Endothelial cell of umbilical vein (primary cell): ENCODE measurements around the gene FEN1. TPM values are rescaled to one million over a fixed set of nuclear protein-coding genes. Genes with fewer than 3 reads are reported as not detected.

Source experiments
- BruUV-seq: library from RNA; stranded (reverse); fragments of 400-500 nt; replicated peaks from 2 replicates; lab custom pipeline; 2021; lab: Mats Ljungman, UMichigan
- CTCF ChIA-PET: fragments of 300-600, 350-600 bp; sonication (Branson Sonifier 250); formaldehyde crosslinking; loops from one replicate; lab custom pipeline; 2021; ENCODE audit warnings: antibody characterized with exemption, inconsistent platforms; lab: Charles Lee
- POLR2A ChIA-PET: fragments of 300-600, 350-600 bp; sonication (Branson Sonifier 250); formaldehyde crosslinking; loops from one replicate; lab custom pipeline; 2021; ENCODE audit warnings: antibody characterized with exemption, inconsistent platforms; lab: Charles Lee
- DNase-seq: peaks from one replicate; pipeline ENCODE4 v3.0.0-alpha.2; 2011; ENCODE audit warnings: low read depth, low spot score
- FAIRE-seq: peaks from 2 replicates; lab custom pipeline; 2011; peaks lifted over from hg19 to GRCh38; lab: Jason Lieb, UNC
- H2AFZ ChIP-seq: 2 replicates; pipeline ENCODE4 v1.6.0; 2012; ENCODE audit warnings: low read depth, low read length, control low read depth, inconsistent platforms
- H3K27ac ChIP-seq: 2 replicates; pipeline ENCODE4 v1.5.1; 2011; ENCODE audit warnings: low read depth, mild to moderate bottlenecking, control low read depth, low read length, moderate library complexity; ENCODE audit not compliant: insufficient read depth
- H3K27me3 ChIP-seq, 2 experiments: 2 replicates each; pipeline versions ENCODE4 v1.6.0 to v1.6.1; 2011; ENCODE audit warnings: low read length in 2 of 2, mixed read lengths in 1 of 2; ENCODE audit not compliant: control insufficient read depth in 2 of 2, insufficient read depth in 2 of 2
- H3K36me3 ChIP-seq, 2 experiments: 2 replicates in 1 of 2; 3 replicates in 1 of 2; pipeline ENCODE4 v1.5.1; 2011; ENCODE audit warnings: low read length in 2 of 2, mild to moderate bottlenecking in 1 of 2, moderate library complexity in 1 of 2; ENCODE audit not compliant: control insufficient read depth in 2 of 2, insufficient read depth in 2 of 2; ENCODE audit errors: extremely low read depth in 1 of 2
- H3K4me1 ChIP-seq: 3 replicates; pipeline ENCODE4 v1.5.1; 2011; ENCODE audit warnings: mild to moderate bottlenecking, low read length; ENCODE audit not compliant: control insufficient read depth, insufficient read depth; ENCODE audit errors: extremely low read depth
- H3K4me2 ChIP-seq: 2 replicates; pipeline ENCODE4 v1.6.1; 2011; ENCODE audit warnings: low read length, control low read depth, mixed read lengths; ENCODE audit not compliant: insufficient read depth
- H3K4me3 ChIP-seq, 3 experiments: fragments of 200-600 bp in 1 of 3; sonication (generic), shearing (Covaris generic) in 1 of 3; replicated peaks in 1 of 3; 2 replicates each; pipeline ENCODE4 v1.5.1; 2011 to 2016; ENCODE audit warnings: control low read depth in 3 of 3, low read length in 3 of 3, mild to moderate bottlenecking in 2 of 3, inconsistent platforms in 1 of 3, low read depth in 1 of 3, moderate library complexity in 1 of 3; ENCODE audit not compliant: insufficient read depth in 1 of 3
- H3K79me2 ChIP-seq: 2 replicates; pipeline ENCODE4 v1.6.0; 2012; ENCODE audit warnings: low read length, inconsistent platforms; ENCODE audit not compliant: control insufficient read depth, insufficient read depth
- H3K9ac ChIP-seq: replicated peaks from 2 replicates; pipeline ENCODE3; 2011; ENCODE audit warnings: low read length, control low read depth; ENCODE audit not compliant: insufficient read depth; ENCODE audit errors: extremely low read depth
- H3K9me1 ChIP-seq: replicated peaks from 3 replicates; pipeline ENCODE4 v1.6.0; 2011; ENCODE audit warnings: mild to moderate bottlenecking, low read length; ENCODE audit not compliant: control insufficient read depth, insufficient read depth; ENCODE audit errors: extremely low read depth
- H3K9me3 ChIP-seq: replicated peaks from 2 replicates; pipeline ENCODE4 v1.5.1; 2012; ENCODE audit warnings: low read length, inconsistent platforms; ENCODE audit not compliant: control insufficient read depth, insufficient read depth
- H4K20me1 ChIP-seq: replicated peaks from 2 replicates; pipeline ENCODE3; 2011; ENCODE audit warnings: mild to moderate bottlenecking, low read length; ENCODE audit not compliant: control insufficient read depth, insufficient read depth; ENCODE audit errors: extremely low read depth
- EZH2 ChIP-seq: IDR thresholded peaks from 2 replicates; pipeline ENCODE4 v1.6.1; 2012; ENCODE audit warnings: borderline replicate concordance, low read depth, mild to moderate bottlenecking, moderate library complexity, low read length, inconsistent platforms; ENCODE audit not compliant: severe bottlenecking
- FOS ChIP-seq: IDR thresholded peaks from 2 replicates; pipeline ENCODE4 v1.6.1; 2011; ENCODE audit warnings: mild to moderate bottlenecking, low read length, moderate library complexity, borderline replicate concordance; ENCODE audit not compliant: insufficient read depth
- GATA2 ChIP-seq: IDR thresholded peaks from 2 replicates; pipeline ENCODE4 v1.7.0; 2011; ENCODE audit warnings: low read depth, mild to moderate bottlenecking, moderate library complexity, mixed read lengths, low read length; ENCODE audit not compliant: insufficient read length, insufficient read depth
- JUN ChIP-seq: IDR thresholded peaks from 2 replicates; pipeline ENCODE4 v1.6.1; 2011; ENCODE audit warnings: borderline replicate concordance, low read depth; ENCODE audit not compliant: insufficient read length, insufficient read depth
- MYC ChIP-seq: IDR thresholded peaks from one replicate; pipeline ENCODE4 v1.6.1; 2011; ENCODE audit warnings: mild to moderate bottlenecking, low read depth, low read length
- POLR2A ChIP-seq: IDR thresholded peaks from 2 replicates; pipeline ENCODE4 v1.6.1; 2012; ENCODE audit warnings: low read depth, mild to moderate bottlenecking, control low read depth, low read length
- POLR2AphosphoS5 ChIP-seq: IDR thresholded peaks from 2 replicates; pipeline ENCODE4 v1.6.1; 2012; ENCODE audit warnings: low read depth, mild to moderate bottlenecking, control low read depth, low read length, moderate library complexity; ENCODE audit not compliant: insufficient read depth
- dilution Hi-C: fragments of 300-500 bp; cut with MboI; formaldehyde crosslinking; loops from one replicate; pipeline ENCODE4 v1.15.0; 2019; ENCODE audit warnings: low sequenced_read_pairs; ENCODE audit not compliant: extremely low pct_ligation_motif_present
- intact Hi-C: fragments of 100-400 bp; cut with micrococcal nuclease; formaldehyde crosslinking; loops from one replicate; pipeline ENCODE4 v1.10.0; 2022
- polyA plus RNA-seq, 4 experiments: library from polyadenylated mRNA; depleted of rRNA in 3 of 4; stranded (reverse) in 3 of 4; unstranded in 1 of 4; fragments of >200 nt; gene quantifications; 2 replicates each; pipeline versions ENCODE4 v1.2.1 to v1.2.3, GENCODE V29; 2011 to 2012; ENCODE audit warnings: missing spikeins in 1 of 4
- total RNA-seq: library from RNA; stranded (reverse); gene quantifications from 2 replicates; pipeline ENCODE4 v1.2.3, GENCODE V29; 2021
- TF ChIP-seq, protein P1 (sequence below): IDR thresholded peaks from 2 replicates; pipeline ENCODE4 v1.6.1; 2011; ENCODE audit not compliant: insufficient read depth, insufficient read length
- TF ChIP-seq, protein P2 (sequence below), 2 donors: IDR thresholded peaks; 1 replicate in 1 of 2; 2 replicates in 1 of 2; pipeline ENCODE4 v1.5.1; 2011; ENCODE audit warnings: low read length in 2 of 2, mild to moderate bottlenecking in 2 of 2, moderate library complexity in 2 of 2, control low read depth in 1 of 2, inconsistent platforms in 1 of 2, low read depth in 1 of 2; ENCODE audit not compliant: insufficient read depth in 1 of 2; ENCODE audit errors: extremely low read depth in 1 of 2

The FEN1 gene
- total and polyA plus RNA-seq, 2 donors (not counting 3 experiments of a cell fraction or from before 2014, with no cell fraction given): 29.3 to 60.5 TPM

DNA sequence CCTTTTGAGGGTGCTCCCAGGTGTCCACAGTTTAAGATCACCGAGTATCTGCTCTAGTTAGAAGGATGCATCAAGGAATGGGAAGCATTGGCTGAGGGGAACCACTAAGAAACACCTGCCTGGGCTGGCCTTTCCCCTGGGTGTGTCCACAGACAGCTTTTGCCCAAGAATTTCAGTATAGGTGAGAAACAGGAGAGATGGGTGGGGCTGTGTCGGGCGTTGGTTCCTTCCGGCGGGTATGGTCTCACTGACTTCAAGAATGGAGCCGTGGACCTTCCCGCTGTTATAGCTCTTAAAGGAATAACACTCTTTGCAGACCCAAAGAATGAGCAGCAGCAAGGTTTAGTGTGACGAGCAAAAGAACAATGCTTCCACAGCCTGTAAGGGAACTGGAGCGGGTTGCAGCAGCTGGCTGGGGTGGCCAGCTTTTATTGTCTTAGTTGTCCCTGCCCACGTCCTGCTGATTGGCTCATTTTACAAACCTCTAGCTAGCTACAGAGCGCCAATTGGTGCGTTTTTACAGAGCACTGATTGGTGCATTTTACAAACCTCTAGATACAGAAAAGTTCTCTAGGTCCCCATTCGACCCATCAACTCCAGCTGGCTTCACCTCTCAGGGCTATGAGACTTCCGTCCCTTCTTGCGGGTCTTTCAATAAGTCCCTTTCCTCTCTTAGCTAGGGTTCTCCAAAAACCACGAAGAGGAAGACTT lies 21.7 kb downstream of the FEN1 start:
- FAIRE-seq (no peak), DNase-seq (no peak)
- H3K36me3 ChIP-seq: peaks cover 16 to 21% of the 10 kb centered on the region in 2 experiments
- H3K79me2 ChIP-seq: peaks cover 24% of the 10 kb centered on the region
- H2AFZ ChIP-seq: peak overlapping the region; percentile 58
- TF ChIP-seq EZH2 (no peak), GATA2 (no peak), FOS (no peak), POLR2AphosphoS5 (no peak), JUN (no peak), MYC (no peak), POLR2A (no peak)
- TF ChIP-seq, protein P1, sequence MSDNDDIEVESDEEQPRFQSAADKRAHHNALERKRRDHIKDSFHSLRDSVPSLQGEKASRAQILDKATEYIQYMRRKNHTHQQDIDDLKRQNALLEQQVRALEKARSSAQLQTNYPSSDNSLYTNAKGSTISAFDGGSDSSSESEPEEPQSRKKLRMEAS: no peak
- TF ChIP-seq, protein P2, sequence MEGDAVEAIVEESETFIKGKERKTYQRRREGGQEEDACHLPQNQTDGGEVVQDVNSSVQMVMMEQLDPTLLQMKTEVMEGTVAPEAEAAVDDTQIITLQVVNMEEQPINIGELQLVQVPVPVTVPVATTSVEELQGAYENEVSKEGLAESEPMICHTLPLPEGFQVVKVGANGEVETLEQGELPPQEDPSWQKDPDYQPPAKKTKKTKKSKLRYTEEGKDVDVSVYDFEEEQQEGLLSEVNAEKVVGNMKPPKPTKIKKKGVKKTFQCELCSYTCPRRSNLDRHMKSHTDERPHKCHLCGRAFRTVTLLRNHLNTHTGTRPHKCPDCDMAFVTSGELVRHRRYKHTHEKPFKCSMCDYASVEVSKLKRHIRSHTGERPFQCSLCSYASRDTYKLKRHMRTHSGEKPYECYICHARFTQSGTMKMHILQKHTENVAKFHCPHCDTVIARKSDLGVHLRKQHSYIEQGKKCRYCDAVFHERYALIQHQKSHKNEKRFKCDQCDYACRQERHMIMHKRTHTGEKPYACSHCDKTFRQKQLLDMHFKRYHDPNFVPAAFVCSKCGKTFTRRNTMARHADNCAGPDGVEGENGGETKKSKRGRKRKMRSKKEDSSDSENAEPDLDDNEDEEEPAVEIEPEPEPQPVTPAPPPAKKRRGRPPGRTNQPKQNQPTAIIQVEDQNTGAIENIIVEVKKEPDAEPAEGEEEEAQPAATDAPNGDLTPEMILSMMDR (IDR thresholded peaks at IDR 0.05; ENCODE audit: extremely low read depth in 1 of 2, insufficient read depth in 1 of 2, low read depth in 1 of 2, low read length in 2 of 2): no peak
- no peaks in the 10 kb centered on the region for H3K9me1 ChIP-seq
- CTCF ChIA-PET: interaction anchor here (1.2 to 5.5 kb wide), 14 partner anchors 13 to 294 kb away, joined by 3 to 56 read pairs (median 7); partner anchors contain the start of genes FADS2, FEN1 and TMEM258
- H3K4me2 ChIP-seq: peak overlapping the region; percentile 70
- no peaks in the 10 kb centered on the region for H4K20me1 ChIP-seq
- H3K4me1 ChIP-seq: peaks cover 15% of the 10 kb centered on the region
- H3K27me3 ChIP-seq: no peaks in the 10 kb centered on the region
- BruUV-seq: no TSS peak
- no peaks in the 10 kb centered on the region for H3K9me3 ChIP-seq
- peak overlapping the region; percentile 87 for H3K27ac ChIP-seq
- peak overlapping the region in 2 of 3 experiments; percentile 50 to 62 for H3K4me3 ChIP-seq
- dilution Hi-C loops: no loop called here
- POLR2A ChIA-PET: interaction anchor here (0.8 to 5.0 kb wide), 5 partner anchors 15 to 725 kb away, joined by 3 to 36 read pairs (median 10); partner anchors contain the start of genes FADS2, FEN1 and TMEM258
- peak overlapping the region; percentile 72 for H3K9ac ChIP-seq
- intact Hi-C loops: no loop called here
